ENCODE results near the gene NBR1.

NBR1 gene

GRCh38 chr17:43216369-43216761 is 45.4 kb downstream of the NBR1 start:
- no peak for TF ChIP-seq REST (tag by site-specific recombination; IDR thresholded peaks at IDR 0.05)
- no peak for TF ChIP-seq CTCF (tag by site-specific recombination; IDR thresholded peaks at IDR 0.05)
- TF ChIP-seq GLIS2 (tag by site-specific recombination; IDR thresholded peaks at IDR 0.05) = no peak
- no peak for TF ChIP-seq ZNF2 (tag by site-specific recombination; IDR thresholded peaks at IDR 0.05)
- no peak for TF ChIP-seq KLF16 (tag by site-specific recombination; IDR thresholded peaks at IDR 0.05)
- TF ChIP-seq ZNF776 (tag by site-specific recombination; IDR thresholded peaks at IDR 0.05; ENCODE audit: borderline replicate concordance) = no peak
- TF ChIP-seq ZNF23 (tag by site-specific recombination; IDR thresholded peaks at IDR 0.05; ENCODE audit: borderline replicate concordance) = no peak
- TF ChIP-seq ZNF830 (tag by site-specific recombination; IDR thresholded peaks at IDR 0.05; ENCODE audit: low read depth) = no peak
- Histone ChIP-seq H3K27ac (ENCODE audit: extremely low read depth, low read depth, low read length) (no peak overlapping the region), H3K4me1 (ENCODE audit: control insufficient read depth, insufficient read depth, low read length) (no peaks in the 10 kb centered on the region), H3K9me3 (ENCODE audit: control insufficient read depth, insufficient read depth, low read depth, low read length) (no peaks in the 10 kb centered on the region), H3K4me3 (ENCODE audit: low read depth, low read length) (no peak overlapping the region), H3K36me3 (ENCODE audit: control insufficient read depth in 2 of 2, insufficient read depth in 1 of 2, low read length in 2 of 2) (peaks cover 0 to 54% of the 10 kb centered on the region in 2 experiments; a peak in 1 of 3 replicates)
- ChIA-PET POLR2A (interaction anchor here (2.4 kb wide), 2 partner anchors 16 to 99 kb away, joined by 6 to 14 read pairs; no protein-coding TSS in a partner anchor), CTCF (interaction anchor here (1.0 kb wide), 1 partner anchor 12 kb away, joined by 3 read pairs; no protein-coding TSS in a partner anchor)

GRCh38 chr17:43216762-43217613 is 46.0 kb downstream of the NBR1 start:
- CTCF ChIA-PET = interaction anchor here (0.6 to 1.0 kb wide), 2 partner anchors 13 to 34 kb away, joined by 3 read pairs; no protein-coding TSS in a partner anchor
- Histone ChIP-seq H3K36me3 (ENCODE audit: control insufficient read depth in 2 of 2, insufficient read depth in 1 of 2, low read length in 2 of 2) (peaks cover 0 to 49% of the 10 kb centered on the region in 2 experiments; a peak in 2 of 3 replicates), H3K27ac (ENCODE audit: extremely low read depth, low read depth, low read length) (no peak overlapping the region), H3K9me3 (ENCODE audit: control insufficient read depth, insufficient read depth, low read depth, low read length) (no peaks in the 10 kb centered on the region), H3K4me3 (ENCODE audit: low read depth, low read length) (no peak overlapping the region), H3K4me1 (ENCODE audit: control insufficient read depth, insufficient read depth, low read length) (no peaks in the 10 kb centered on the region)
- TF ChIP-seq PRDM4 (tag by site-specific recombination; IDR thresholded peaks at IDR 0.05) (no peak), ZSCAN23 (tag by site-specific recombination; IDR thresholded peaks at IDR 0.05) (no peak), ZBTB20 (tag by site-specific recombination; IDR thresholded peaks at IDR 0.05) (no peak), ZNF426 (tag by site-specific recombination; IDR thresholded peaks at IDR 0.05) (no peak), SALL2 (tag by site-specific recombination; IDR thresholded peaks at IDR 0.05; ENCODE audit: borderline replicate concordance) (no peak), ZNF223 (tag by site-specific recombination; IDR thresholded peaks at IDR 0.05) (no peak), ZNF394 (tag by site-specific recombination; IDR thresholded peaks at IDR 0.05; ENCODE audit: borderline replicate concordance) (no peak), SP3 (tag by site-specific recombination; IDR thresholded peaks at IDR 0.05) (no peak), ZNF121 (tag by site-specific recombination; IDR thresholded peaks at IDR 0.05) (no peak), ZNF404 (tag by site-specific recombination; IDR thresholded peaks at IDR 0.05) (no peak), ZNF221 (tag by site-specific recombination; IDR thresholded peaks at IDR 0.05; ENCODE audit: borderline replicate concordance) (no peak), KLF8 (tag by site-specific recombination; IDR thresholded peaks at IDR 0.05) (no peak)
- POLR2A ChIA-PET = interaction anchor here (2.4 kb wide), 2 partner anchors 16 to 99 kb away, joined by 6 to 14 read pairs; no protein-coding TSS in a partner anchor

All from HEK293 (cell line).